Hepatic stellate cell (primary cell): Measurements from ENCODE around the gene XKR7.
"Not testable (repeated sequence)": the region's sequence is repeated elsewhere in the genome, so short reads cannot be mapped to it uniquely, and the experiment has no call there.

Experiments used
- DNase-seq: peaks from one replicate; pipeline ENCODE4 v3.0.0; 2011; ENCODE audit warnings: low spot score

The XKR7 gene

DNA sequence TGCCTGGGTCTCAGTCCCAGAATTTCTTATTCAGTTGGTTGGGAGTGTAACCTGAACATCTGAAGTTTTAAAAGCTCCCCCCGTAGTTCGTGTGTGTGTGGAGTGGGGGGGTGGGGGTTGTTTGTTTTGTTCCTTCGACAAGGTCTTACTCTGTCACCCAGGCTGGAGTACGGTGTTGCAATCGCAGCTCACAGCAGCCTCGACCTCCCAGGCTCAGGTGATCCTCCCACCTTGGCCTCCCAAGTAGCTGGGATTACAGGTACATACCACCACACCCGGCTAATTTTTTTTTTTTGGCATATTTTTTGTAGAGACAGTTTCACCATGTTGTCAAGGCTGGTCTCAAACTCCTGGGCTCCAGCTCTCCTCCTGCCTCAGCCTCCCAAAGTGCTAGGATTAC lies 45.4 kb downstream of the XKR7 start:
- DNase-seq: no peak

- DNase-seq: no peak
Observed at GRCh38 chr20:32017711-32018251, 49.8 kb downstream of the XKR7 start.

GRCh38 chr20:32018269-32019155 lies 50.6 kb downstream of the XKR7 start:
- no peak for DNase-seq

DNA sequence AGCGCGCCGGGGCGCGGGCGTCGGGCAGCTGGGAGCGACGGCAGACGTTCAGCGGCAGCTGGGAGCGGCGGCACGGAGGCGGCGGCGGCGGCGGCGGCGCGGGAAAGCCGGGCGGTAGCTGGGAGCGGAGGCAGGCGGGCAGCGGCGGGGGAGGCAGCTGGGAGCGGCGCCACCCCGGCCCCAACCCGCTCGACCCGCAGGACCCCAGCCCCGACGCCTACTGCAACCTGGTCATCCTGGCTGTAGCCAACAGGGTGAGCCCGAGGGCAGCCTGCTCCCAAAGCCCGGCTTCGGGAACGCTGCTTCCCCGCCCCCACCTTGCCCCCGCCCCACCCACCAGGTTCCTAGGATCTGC lies 51.2 kb downstream of the XKR7 start:
- DNase-seq: no peak

DNA sequence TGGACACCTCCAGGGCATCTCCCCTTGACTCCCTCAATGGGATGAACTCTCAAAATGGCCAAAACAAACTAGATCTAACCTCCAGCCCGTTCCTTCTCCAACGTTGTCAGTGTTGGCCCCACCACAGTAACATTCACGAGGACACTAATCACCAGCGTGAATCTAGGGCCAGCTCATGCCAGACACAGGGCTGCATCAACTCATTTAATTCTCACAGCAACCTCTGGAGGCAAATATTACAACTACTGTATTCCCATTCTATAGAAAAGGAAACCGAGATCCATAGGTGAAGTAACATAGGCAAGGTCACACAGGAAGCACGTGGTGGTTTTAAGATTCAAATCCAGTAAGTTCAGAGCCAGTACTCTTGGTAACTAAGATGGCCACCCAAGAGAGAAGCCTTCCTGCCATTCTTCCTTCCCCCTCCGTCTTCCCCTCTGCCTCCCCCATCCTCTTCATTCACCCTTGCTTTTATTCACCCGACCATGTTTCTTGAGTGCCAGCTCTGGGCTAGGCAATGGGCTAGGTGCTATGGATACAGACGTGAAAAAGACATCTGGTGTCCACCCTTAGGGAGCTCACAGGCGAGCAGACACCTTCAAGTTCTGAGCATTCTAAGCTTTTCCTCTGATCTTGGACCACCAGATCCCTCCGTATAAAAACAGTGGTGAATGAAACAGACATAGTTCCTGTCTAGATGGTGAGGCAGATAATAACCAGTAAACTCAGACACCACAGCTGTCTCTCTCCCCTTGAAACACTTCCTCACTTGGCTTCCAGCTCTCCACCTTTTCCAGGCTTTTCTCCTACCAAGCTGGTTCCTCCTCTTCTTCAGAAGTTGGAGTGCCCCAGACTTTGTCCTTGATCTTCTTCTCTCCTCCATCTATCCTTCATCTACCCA lies 51.9 kb downstream of the XKR7 start:
- DNase-seq: no peak

GRCh38 chr20:32021091-32021490 lies 53.1 kb downstream of the XKR7 start:
- no peak for DNase-seq

DNA sequence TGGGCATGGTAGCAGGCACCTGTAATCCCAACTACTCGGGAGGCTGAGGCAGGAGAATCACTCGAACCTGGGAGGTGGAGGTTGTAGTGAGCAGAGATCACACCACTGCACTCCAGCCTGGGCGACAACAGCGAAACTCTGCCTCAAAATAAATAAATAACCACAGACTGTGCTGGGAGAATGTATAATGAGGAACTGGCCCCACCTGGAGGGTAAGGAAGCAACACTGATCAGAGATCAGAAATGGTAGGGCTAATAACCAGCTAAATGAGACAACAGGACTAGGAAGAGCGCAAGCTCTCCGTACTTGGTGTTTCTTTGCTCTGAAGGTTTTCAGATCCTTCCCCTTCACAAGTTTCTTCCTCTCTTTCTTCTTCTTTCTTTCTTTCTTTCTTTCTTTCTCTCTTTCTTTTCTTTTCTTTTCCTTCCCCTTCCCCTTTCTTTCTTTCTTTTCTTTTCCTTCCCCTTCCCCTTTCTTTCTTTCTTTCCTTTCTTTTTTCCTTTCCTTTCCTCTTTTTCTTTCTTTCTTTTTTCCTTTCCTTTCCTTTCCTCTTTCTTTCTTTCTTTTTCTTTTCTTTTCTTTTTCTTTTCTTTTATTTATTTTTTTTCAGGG lies 56.8 kb downstream of the XKR7 start:
- no peak for DNase-seq

- no peak for DNase-seq
Observed at GRCh38 chr20:32027643-32028042, 59.7 kb downstream of the XKR7 start.

GRCh38 chr20:32028647-32029372 lies 60.9 kb downstream of the XKR7 start:
- DNase-seq: no peak

DNA sequence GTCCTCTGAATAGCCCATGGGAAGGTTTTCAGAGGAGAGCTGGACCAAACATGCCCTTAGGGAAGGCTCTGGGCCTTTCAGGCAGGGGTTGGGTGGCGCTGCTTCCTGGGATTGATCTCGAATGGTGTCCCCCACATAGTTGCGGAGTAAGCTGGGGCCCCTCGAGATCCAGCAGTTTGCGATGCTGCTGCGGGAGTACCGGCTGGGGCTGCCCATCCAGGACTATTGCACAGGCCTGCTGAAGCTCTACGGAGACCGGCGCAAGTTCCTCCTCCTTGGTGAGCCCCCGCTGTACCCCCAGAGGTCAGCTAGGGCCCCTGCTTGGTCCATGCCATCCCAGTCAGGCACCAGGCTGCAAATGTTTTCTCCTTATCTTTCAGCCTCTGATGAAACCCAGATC lies 61.6 kb downstream of the XKR7 start:
- DNase-seq: no peak

DNA sequence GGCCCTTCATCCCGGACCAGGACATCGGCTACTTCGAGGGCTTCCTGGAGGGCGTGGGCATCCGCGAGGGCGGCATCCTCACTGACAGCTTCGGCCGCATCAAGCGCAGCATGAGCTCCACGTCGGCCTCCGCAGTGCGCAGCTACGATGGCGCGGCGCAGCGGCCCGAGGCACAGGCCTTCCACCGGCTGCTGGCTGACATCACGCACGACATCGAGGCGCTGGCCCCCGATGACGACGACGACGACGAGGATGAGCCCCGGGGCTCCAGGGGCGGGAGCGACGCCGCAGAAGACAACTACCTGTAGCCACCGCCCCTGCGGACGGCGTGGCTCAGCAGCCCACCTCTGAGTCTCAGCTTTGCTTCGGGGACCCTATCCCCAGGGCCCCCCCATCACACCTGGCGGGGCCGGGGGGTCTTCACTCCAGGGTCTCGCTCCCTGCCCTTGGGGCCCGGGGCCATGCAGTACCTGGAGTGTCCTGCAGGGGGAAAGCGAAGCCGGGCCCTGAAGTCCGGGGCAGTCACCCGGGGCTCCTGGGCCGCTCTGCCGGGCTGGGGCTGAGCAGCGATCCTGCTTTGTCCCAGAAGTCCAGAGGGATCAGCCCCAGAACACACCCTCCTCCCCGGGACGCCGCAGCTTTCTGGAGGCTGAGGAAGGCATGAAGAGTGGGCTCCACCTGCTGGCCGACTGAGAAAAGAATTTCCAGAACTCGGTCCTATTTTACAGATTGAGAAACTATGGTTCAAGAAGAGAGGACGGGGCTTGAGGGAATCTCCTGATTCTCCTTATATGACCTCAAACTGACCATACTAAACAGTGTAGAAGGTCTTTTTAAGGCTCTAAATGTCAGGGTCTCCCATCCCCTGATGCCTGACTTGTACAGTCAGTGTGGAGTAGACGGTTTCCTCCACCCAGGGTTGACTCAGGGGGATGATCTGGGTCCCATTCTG lies 63.3 kb downstream of the XKR7 start:
- DNase-seq: peak; percentile 88

- DNase-seq: no peak
Observed at GRCh38 chr20:32033316-32033715, 65.4 kb downstream of the XKR7 start.

GRCh38 chr20:32033721-32034120 lies 65.8 kb downstream of the XKR7 start:
- DNase-seq: not testable (repeated sequence)

GRCh38 chr20:32034581-32035425 lies 66.9 kb downstream of the XKR7 start:
- no peak for DNase-seq

DNA sequence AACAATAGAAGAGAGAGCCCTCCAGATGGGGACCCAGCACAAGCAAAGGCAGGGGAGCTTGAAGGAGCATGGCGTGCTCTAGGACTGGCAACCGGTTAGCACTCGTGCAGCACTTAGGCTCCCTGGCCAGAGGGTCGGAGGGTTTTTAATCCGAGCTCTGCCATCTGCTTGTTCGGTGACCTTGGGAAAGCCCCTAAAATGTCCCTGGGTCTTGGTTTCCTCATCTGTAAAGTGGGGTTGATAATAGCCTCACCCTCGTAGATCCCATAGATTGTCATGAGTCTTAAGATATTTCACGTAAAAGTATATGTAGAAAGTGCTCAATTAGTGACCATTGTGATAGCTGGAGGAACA lies 67.5 kb downstream of the XKR7 start:
- DNase-seq: no peak

DNA sequence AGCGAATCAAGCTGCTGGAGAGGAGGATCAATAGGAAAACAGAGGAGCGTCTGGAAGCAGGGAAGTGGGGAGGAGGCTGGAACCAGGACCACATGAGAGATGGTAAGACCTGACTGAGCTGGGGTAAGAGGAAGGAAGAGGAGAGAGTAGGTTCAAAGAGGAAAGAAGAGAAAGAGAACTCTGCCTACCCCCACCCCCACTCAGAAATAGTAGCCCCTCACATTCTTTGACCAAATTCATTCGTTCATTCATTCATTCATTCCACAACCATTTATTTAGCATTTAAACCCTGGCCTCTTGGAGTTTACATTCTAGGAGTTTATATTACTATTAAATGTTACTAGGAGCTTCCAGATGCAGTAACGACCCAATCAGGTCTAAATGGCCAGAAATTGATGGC lies 68.3 kb downstream of the XKR7 start:
- no peak for DNase-seq

- DNase-seq: no peak
Observed at GRCh38 chr20:32036716-32037485, 69.0 kb downstream of the XKR7 start.

DNA sequence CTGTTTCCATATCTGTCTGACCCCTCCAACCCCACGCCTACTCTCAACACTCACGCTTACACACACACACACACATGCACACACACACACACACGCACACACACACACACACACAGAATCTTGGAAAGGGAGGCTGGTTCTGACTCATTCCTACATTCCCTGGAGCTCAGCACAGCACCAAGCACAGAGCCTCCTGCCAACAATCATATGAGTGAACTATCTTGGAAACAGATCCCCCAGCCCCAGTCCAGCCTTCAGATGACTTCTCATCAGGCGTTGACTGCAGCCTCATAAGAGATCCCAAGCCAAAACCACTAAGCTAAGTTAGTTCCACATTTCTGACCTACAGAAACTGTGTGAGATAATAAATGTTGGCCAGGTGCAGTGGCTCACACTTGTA lies 70.0 kb downstream of the XKR7 start:
- DNase-seq: no peak
